NK-92 (cell line): ENCODE data around the gene ZNF552.
"Not testable (repeated sequence)": the region's sequence is repeated elsewhere in the genome, so short reads cannot be mapped to it uniquely, and the experiment has no call there.

ENCODE experiments used
- DNase-seq: peaks from one replicate; lab custom pipeline; 2025; ENCODE audit not compliant: unreplicated experiment; lab: John Stamatoyannopoulos, UW

The ZNF552 gene

GRCh38 chr19:57819475-57820148, 4.9 kb upstream of the ZNF552 start:
- DNase-seq: no peak

- DNase-seq: no peak
These were observed 3.7 kb upstream of the ZNF552 start for GRCh38 chr19:57818378-57818777.

- DNase-seq: no peak
These were observed 3.3 kb upstream of the ZNF552 start for GRCh38 chr19:57817976-57818375.

- no peak for DNase-seq
These were observed 1.9 kb upstream of the ZNF552 start for GRCh38 chr19:57816652-57817051.

GRCh38 chr19:57815247-57816075, 748 bp upstream of the ZNF552 start:
- no peak for DNase-seq

GRCh38 chr19:57813919-57814504, 701 bp downstream of the ZNF552 start:
- DNase-seq: no peak

- not testable (repeated sequence) for DNase-seq
These were observed 1.5 kb downstream of the ZNF552 start for GRCh38 chr19:57812975-57813820.

GRCh38 chr19:57812226-57812625, 2.5 kb downstream of the ZNF552 start:
- no peak for DNase-seq

- DNase-seq: not testable (repeated sequence)
These were observed 4.1 kb downstream of the ZNF552 start for GRCh38 chr19:57810410-57811295.

- no peak for DNase-seq
These were observed 7.2 kb downstream of the ZNF552 start for GRCh38 chr19:57807541-57807940.

- no peak for DNase-seq
These were observed 11.0 kb downstream of the ZNF552 start for GRCh38 chr19:57803594-57804325.

GRCh38 chr19:57803265-57803593, 11.5 kb downstream of the ZNF552 start:
- DNase-seq: no peak

GRCh38 chr19:57802269-57802668, 12.4 kb downstream of the ZNF552 start:
- no peak for DNase-seq

GRCh38 chr19:57800696-57801095, 14.0 kb downstream of the ZNF552 start:
- no peak for DNase-seq

GRCh38 chr19:57796580-57796979, 18.1 kb downstream of the ZNF552 start:
- not testable (repeated sequence) for DNase-seq

GRCh38 chr19:57789288-57789687, 25.4 kb downstream of the ZNF552 start:
- no peak for DNase-seq

GRCh38 chr19:57788114-57788692, 26.5 kb downstream of the ZNF552 start:
- DNase-seq: no peak

- DNase-seq: no peak
These were observed 27.8 kb downstream of the ZNF552 start for GRCh38 chr19:57786906-57787305.

- DNase-seq: no peak
These were observed 28.4 kb downstream of the ZNF552 start for GRCh38 chr19:57786286-57786685.
